Breast epithelium (tissue), 3 donors: ENCODE results near the gene EPHA4.

Experiments used
- POLR2AphosphoS5 ChIP-seq, 3 donors: sonication (generic); formaldehyde crosslinking; IDR thresholded peaks; one replicate each; pipeline ENCODE4 v1.6.1; 2017; ENCODE audit warnings: antibody characterized with exemption in 3 of 3
- TF ChIP-seq, protein P1 (sequence below), 3 donors: fragments of 450-650 bp; IDR thresholded peaks; one replicate each; pipeline ENCODE4 v1.5.1; 2016 to 2017; ENCODE audit warnings: antibody characterized with exemption in 3 of 3, mild to moderate bottlenecking in 3 of 3, moderate library complexity in 3 of 3

DNA sequence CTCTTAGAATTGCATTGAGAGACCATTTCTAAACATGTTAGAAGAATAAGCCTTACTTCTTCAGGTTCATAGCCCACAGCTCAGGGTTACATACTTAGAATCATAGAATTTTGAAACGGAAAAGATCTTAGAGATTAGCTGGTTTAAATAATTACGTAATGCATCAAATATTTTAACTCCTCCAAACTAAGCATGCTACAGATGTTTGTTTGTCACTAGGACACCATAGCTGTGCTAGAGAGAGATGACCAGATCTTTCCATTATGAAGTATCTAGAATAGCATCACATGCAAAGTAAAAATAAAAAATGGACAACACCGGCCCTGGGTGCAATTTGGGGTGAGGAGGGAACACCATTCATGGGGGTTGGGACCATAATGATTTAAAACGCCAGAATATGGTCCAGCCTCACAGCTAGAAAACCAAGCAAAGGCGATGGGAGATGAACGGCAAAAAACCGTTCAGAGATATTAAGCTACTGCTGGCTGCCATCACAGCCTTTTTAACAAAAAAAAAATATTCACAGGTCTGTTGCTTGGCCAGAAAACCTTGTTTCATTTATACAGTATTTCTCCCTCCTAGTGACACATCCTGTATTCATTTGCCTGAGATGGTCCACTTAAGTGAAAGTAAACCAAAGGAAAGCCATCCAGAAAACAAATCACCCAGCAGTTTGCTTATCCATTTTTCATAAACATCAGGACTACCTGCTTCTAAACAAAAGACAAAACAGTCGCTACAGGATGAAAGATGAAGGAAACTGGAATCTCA lies 94.2 kb downstream of the EPHA4 start:
- TF ChIP-seq, protein P1, sequence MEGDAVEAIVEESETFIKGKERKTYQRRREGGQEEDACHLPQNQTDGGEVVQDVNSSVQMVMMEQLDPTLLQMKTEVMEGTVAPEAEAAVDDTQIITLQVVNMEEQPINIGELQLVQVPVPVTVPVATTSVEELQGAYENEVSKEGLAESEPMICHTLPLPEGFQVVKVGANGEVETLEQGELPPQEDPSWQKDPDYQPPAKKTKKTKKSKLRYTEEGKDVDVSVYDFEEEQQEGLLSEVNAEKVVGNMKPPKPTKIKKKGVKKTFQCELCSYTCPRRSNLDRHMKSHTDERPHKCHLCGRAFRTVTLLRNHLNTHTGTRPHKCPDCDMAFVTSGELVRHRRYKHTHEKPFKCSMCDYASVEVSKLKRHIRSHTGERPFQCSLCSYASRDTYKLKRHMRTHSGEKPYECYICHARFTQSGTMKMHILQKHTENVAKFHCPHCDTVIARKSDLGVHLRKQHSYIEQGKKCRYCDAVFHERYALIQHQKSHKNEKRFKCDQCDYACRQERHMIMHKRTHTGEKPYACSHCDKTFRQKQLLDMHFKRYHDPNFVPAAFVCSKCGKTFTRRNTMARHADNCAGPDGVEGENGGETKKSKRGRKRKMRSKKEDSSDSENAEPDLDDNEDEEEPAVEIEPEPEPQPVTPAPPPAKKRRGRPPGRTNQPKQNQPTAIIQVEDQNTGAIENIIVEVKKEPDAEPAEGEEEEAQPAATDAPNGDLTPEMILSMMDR (IDR thresholded peaks at IDR 0.05) = no peak
- TF ChIP-seq POLR2AphosphoS5 (IDR thresholded peaks at IDR 0.05) = no peak
